Hepatocyte (in vitro differentiated cells): ENCODE data around the gene TM9SF2. TPM values are rescaled to one million over a fixed set of nuclear protein-coding genes. Genes with fewer than 3 reads are reported as not detected.

Experiments used
- DNase-seq: peaks from one replicate; pipeline ENCODE4 v3.0.0-alpha.2; 2016; ENCODE audit warnings: low spot score
- H2AFZ ChIP-seq: fragments of 200-600 bp; sonication (generic); 2 replicates; pipeline ENCODE4 v1.6.0; 2016; ENCODE audit warnings: antibody characterized with exemption, mild to moderate bottlenecking
- H3K27ac ChIP-seq: fragments of 200-600 bp; sonication (generic); 2 replicates; pipeline ENCODE4 v1.5.1; 2016; ENCODE audit warnings: mild to moderate bottlenecking
- H3K27me3 ChIP-seq: fragments of 200-600 bp; sonication (generic); 2 replicates; pipeline ENCODE4 v1.6.1; 2016
- H3K36me3 ChIP-seq: fragments of 200-600 bp; sonication (generic); replicated peaks from 2 replicates; pipeline ENCODE4 v1.5.1; 2016; ENCODE audit warnings: low read depth; ENCODE audit not compliant: insufficient read depth
- H3K4me1 ChIP-seq: fragments of 200-600 bp; sonication (generic); 2 replicates; pipeline ENCODE4 v1.5.1; 2016; ENCODE audit warnings: mild to moderate bottlenecking, moderate library complexity; ENCODE audit not compliant: insufficient read depth
- H3K4me2 ChIP-seq: fragments of 200-600 bp; sonication (generic); 2 replicates; pipeline ENCODE4 v1.6.0; 2016
- H3K4me3 ChIP-seq: fragments of 200-600 bp; sonication (generic); 2 replicates; pipeline ENCODE4 v1.5.1; 2016; ENCODE audit warnings: mild to moderate bottlenecking
- H3K79me2 ChIP-seq: fragments of 200-600 bp; sonication (generic); 2 replicates; pipeline ENCODE4 v1.6.0; 2017; ENCODE audit warnings: mild to moderate bottlenecking
- H3K9me2 ChIP-seq: fragments of 200-600 bp; sonication (generic); replicated peaks from 2 replicates; pipeline ENCODE4 v1.6.0; 2017; ENCODE audit warnings: mild to moderate bottlenecking; ENCODE audit not compliant: insufficient read depth
- H3K9me3 ChIP-seq: fragments of 200-600 bp; sonication (generic); 2 replicates; pipeline ENCODE4 v1.5.1; 2016; ENCODE audit warnings: low read depth, mild to moderate bottlenecking
- H4K20me1 ChIP-seq: fragments of 200-600 bp; sonication (generic); 2 replicates; pipeline ENCODE4 v1.6.0; 2016; ENCODE audit warnings: mild to moderate bottlenecking; ENCODE audit not compliant: insufficient read depth, poor library complexity, severe bottlenecking
- EZH2 ChIP-seq: fragments of 200-600 bp; sonication (generic); IDR thresholded peaks from 2 replicates; pipeline ENCODE4 v1.6.1; 2016; ENCODE audit warnings: antibody characterized with exemption, mild to moderate bottlenecking, borderline replicate concordance
- EZH2phosphoT487 ChIP-seq: fragments of 200-600 bp; sonication (generic); IDR thresholded peaks from one replicate; pipeline ENCODE4 v1.6.1; 2018; ENCODE audit warnings: antibody characterized with exemption, mild to moderate bottlenecking, low read depth, moderate library complexity; ENCODE audit not compliant: unreplicated experiment, severe bottlenecking
- WGBS: methylation state at CpG from one replicate; pipeline ENCODE4 v1.1.6; 2016; ENCODE audit warnings: low lambda C conversion rate; ENCODE audit errors: missing lambda C conversion rate; 5-methylcytosine and 5-hydroxymethylcytosine counted together
- polyA plus RNA-seq: library from polyadenylated mRNA; unstranded; fragments of >200 nt; fragmentation: Nextera tagmentation; extraction: Ambion mirVana; gene quantifications from 2 replicates; pipeline ENCODE4 v1.2.1, GENCODE V29; 2016
- total RNA-seq: library from RNA; depleted of rRNA; stranded (reverse); fragments of >200 nt; gene quantifications from 2 replicates; pipeline ENCODE4 v1.2.3, GENCODE V29; 2014
- TF ChIP-seq, protein P1 (sequence below): fragments of 200-600 bp; sonication (generic); IDR thresholded peaks from 2 replicates; pipeline ENCODE4 v1.5.1; 2016; ENCODE audit warnings: antibody characterized with exemption, mild to moderate bottlenecking; ENCODE audit not compliant: poor library complexity

TM9SF2 gene
- total and polyA plus RNA-seq, 2 experiments from 2014 or later = 184 to 280 TPM

DNA sequence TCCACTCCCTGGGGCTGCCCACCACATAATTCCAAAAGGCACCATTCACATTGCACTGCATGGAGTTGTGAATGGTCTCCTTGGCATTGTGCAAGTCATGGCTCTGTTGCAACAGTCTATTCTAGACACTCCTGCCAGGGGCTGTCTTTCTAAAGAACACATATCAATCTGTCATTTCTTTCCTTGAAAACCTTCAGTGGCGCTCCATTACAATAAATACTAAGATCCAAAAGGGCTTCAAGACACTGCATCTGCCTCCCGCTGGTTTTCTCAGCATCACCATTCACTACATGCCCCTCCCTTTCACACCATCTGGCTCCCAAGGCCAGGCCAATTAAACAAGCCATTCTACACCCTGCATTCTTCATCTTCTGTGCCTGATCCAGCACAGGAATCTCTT, 32.2 kb upstream of the TM9SF2 start:
- no peak for TF ChIP-seq EZH2phosphoT487
- TF ChIP-seq, protein P1, sequence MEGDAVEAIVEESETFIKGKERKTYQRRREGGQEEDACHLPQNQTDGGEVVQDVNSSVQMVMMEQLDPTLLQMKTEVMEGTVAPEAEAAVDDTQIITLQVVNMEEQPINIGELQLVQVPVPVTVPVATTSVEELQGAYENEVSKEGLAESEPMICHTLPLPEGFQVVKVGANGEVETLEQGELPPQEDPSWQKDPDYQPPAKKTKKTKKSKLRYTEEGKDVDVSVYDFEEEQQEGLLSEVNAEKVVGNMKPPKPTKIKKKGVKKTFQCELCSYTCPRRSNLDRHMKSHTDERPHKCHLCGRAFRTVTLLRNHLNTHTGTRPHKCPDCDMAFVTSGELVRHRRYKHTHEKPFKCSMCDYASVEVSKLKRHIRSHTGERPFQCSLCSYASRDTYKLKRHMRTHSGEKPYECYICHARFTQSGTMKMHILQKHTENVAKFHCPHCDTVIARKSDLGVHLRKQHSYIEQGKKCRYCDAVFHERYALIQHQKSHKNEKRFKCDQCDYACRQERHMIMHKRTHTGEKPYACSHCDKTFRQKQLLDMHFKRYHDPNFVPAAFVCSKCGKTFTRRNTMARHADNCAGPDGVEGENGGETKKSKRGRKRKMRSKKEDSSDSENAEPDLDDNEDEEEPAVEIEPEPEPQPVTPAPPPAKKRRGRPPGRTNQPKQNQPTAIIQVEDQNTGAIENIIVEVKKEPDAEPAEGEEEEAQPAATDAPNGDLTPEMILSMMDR = no peak
- no peak for TF ChIP-seq EZH2
- Histone ChIP-seq H3K79me2 (no peaks in the 10 kb centered on the region), H3K4me1 (peaks cover 3% of the 10 kb centered on the region), H3K4me2 (no peak overlapping the region), H3K9me3 (no peaks in the 10 kb centered on the region), H3K27me3 (no peaks in the 10 kb centered on the region), H3K9me2 (no peaks in the 10 kb centered on the region), H4K20me1 (no peaks in the 10 kb centered on the region), H2AFZ (no peak overlapping the region), H3K4me3 (no peak overlapping the region), H3K36me3 (no peaks in the 10 kb centered on the region), H3K27ac (no peak overlapping the region)
- no peak for DNase-seq
- WGBS = 72% methylated on average over 2 of the region's 2 CpGs

DNA sequence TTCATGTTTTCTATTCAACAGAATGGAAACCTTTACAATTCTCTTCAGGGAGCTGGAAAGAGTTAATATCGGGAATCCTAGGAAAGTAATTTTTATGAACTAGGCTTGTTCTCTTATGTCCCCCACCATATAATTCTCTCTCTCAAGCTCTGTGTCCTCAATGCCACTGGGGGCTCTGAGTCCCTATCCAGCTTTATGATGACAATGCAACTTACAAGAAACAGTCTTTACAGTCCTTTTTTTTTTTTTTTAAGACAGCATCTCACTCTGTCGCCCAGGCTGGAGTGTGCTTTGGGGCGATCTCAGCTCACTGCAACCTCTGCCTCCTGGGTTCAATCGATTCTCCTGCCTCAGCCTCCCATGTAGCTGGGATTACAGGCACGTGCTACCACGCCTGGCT, 31.2 kb upstream of the TM9SF2 start:
- Histone ChIP-seq H3K27me3 (no peaks in the 10 kb centered on the region), H3K79me2 (no peaks in the 10 kb centered on the region), H3K9me3 (no peaks in the 10 kb centered on the region), H3K4me2 (no peak overlapping the region), H3K4me1 (no peaks in the 10 kb centered on the region), H3K9me2 (no peaks in the 10 kb centered on the region), H4K20me1 (no peaks in the 10 kb centered on the region), H3K36me3 (no peaks in the 10 kb centered on the region), H3K27ac (no peak overlapping the region), H3K4me3 (no peak overlapping the region), H2AFZ (no peak overlapping the region)
- TF ChIP-seq EZH2 (no peak), EZH2phosphoT487 (no peak)
- TF ChIP-seq, protein P1 = no peak
- 84% methylated on average over 6 of the region's 6 CpGs for WGBS
- DNase-seq = no peak

DNA sequence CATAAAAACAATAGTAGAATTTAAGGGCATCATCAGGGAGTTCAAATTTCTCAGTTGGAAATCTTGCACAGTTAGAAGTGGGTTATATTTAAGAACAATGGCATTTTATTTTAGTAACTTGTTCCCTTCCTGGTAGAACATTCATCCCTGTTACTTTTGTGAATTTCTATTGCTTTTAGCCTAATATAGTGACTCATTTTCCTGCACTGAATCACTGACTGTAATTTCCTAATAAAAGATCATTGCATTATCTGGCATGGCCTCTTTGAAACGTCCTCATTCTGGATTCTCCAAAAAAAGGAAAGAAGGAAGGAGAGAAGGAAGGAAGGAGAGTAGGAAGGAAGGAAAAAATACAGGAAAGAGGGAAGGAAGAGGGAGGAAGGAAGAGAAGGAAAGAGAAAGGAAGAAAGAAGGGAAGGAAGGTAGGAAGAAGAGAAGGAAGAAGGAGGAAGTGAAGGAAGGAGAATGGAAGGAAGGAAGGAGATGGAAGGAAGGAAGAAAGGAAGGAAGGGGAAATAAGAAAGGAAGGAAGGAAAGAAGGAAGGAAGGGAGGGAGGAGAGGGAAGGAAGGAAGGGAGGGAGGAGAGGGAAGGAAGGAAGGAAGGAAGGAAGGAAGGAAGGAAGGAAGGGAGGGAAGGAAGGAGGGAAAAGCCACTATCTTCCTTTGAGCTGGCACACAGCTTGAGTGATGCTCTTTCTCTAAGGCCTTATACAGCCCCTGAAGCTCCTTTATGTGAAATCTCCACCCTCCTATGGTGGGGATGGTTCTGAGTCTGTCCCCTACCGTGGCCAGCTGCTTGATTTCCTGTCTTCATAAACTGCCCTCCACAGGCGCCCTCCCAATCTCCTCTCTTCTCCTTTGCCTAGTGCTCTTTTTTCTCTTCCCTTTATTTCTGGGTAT, 29.8 kb upstream of the TM9SF2 start:
- no peak overlapping the region for H3K4me2 ChIP-seq
- no peaks in the 10 kb centered on the region for H3K79me2 ChIP-seq
- no peak overlapping the region for H3K4me3 ChIP-seq
- no peaks in the 10 kb centered on the region for H3K36me3 ChIP-seq
- H3K27ac ChIP-seq = no peak overlapping the region
- H3K4me1 ChIP-seq = no peaks in the 10 kb centered on the region
- TF ChIP-seq EZH2phosphoT487 = no peak
- TF ChIP-seq EZH2 = no peak
- TF ChIP-seq, protein P1 = no peak
- no peak overlapping the region for H2AFZ ChIP-seq
- DNase-seq = no peak
- H4K20me1 ChIP-seq = no peaks in the 10 kb centered on the region
- no peaks in the 10 kb centered on the region for H3K9me3 ChIP-seq
- no peaks in the 10 kb centered on the region for H3K27me3 ChIP-seq
- no peaks in the 10 kb centered on the region for H3K9me2 ChIP-seq
- 62% methylated on average over 3 of the region's 3 CpGs for WGBS
